Measurements from ENCODE around the gene PERM1.

GRCh38 chr1:969260-969855 lies 12.5 kb downstream of the PERM1 start:
- TF ChIP-seq EZH2 (IDR thresholded peaks at IDR 0.05; ENCODE audit: low read length, missing control alignments) (no peak), CTCF (conservative IDR thresholded peaks at IDR 0.05 in 1 of 2, IDR thresholded peaks at IDR 0.05 in 1 of 2; ENCODE audit: low read depth in 1 of 2, low read length in 2 of 2) (no peak)
